Left ventricle myocardium inferior (tissue), 1 donor: Measurements from ENCODE around the gene RERE. TPM values are rescaled to one million over a fixed set of nuclear protein-coding genes. Genes with fewer than 3 reads are reported as not detected.

Experiments used
- DNase-seq: peaks from one replicate; pipeline ENCODE4 v3.0.0-alpha.2; 2020
- H3K27ac ChIP-seq: fragments of 200-600 bp; replicated peaks from 2 replicates; pipeline ENCODE4 v1.8.0; 2021
- H3K27me3 ChIP-seq: fragments of 200-600 bp; 2 replicates; pipeline ENCODE4 v1.8.0; 2021; ENCODE audit warnings: low read depth
- H3K36me3 ChIP-seq: fragments of 200-600 bp; 2 replicates; pipeline ENCODE4 v1.8.0; 2021
- H3K4me1 ChIP-seq: fragments of 200-600 bp; 2 replicates; pipeline ENCODE4 v1.8.0; 2021
- H3K4me3 ChIP-seq: fragments of 200-600 bp; 2 replicates; pipeline ENCODE4 v1.8.0; 2021; ENCODE audit warnings: mild to moderate bottlenecking, moderate library complexity
- H3K9me3 ChIP-seq: fragments of 200-600 bp; replicated peaks from 2 replicates; pipeline ENCODE4 v1.8.0; 2021
- CTCF ChIP-seq: fragments of 200-600 bp; IDR thresholded peaks from 2 replicates; pipeline ENCODE4 v1.8.0; 2021; ENCODE audit warnings: antibody characterized with exemption, mild to moderate bottlenecking, borderline replicate concordance
- intact Hi-C: fragments of 100-400 bp; cut with micrococcal nuclease; formaldehyde crosslinking; loops from one replicate; pipeline ENCODE4 v1.11.0; 2022
- total RNA-seq: library from RNA; stranded (reverse); fragmentation: NEBNext Ultra II Directional; extraction: Animal tissue kit (Norgen Biotek cat#: 25700); gene quantifications from one replicate; pipeline ENCODE4 v1.2.1, GENCODE V29; 2021
- donor health status: DM: no; HTN: yes; CAD: no; lungs with severe emphysema.

RERE gene
- total RNA-seq, 1 donor from 2014 or later, result 141 TPM

- Histone ChIP-seq H3K4me3 (peak overlapping the region; percentile 11), H3K4me1 (peaks cover 100% of the 10 kb centered on the region), H3K36me3 (peaks cover 26% of the 10 kb centered on the region), H3K9me3 (no peaks in the 10 kb centered on the region), H3K27ac (peak overlapping the region; percentile 98), H3K27me3 (no peaks in the 10 kb centered on the region)
- no peak for TF ChIP-seq CTCF
- intact Hi-C loops, result no loop called here
- no peak for DNase-seq
These were observed 405.1 kb downstream of the RERE start for GRCh38 chr1:8412183-8412831.

- no peak for TF ChIP-seq CTCF
- Histone ChIP-seq H3K27me3 (no peaks in the 10 kb centered on the region), H3K36me3 (peaks cover 26% of the 10 kb centered on the region), H3K4me3 (peak overlapping the region; percentile 11), H3K9me3 (no peaks in the 10 kb centered on the region), H3K27ac (peak overlapping the region; percentile 98), H3K4me1 (peaks cover 100% of the 10 kb centered on the region)
- no peak for DNase-seq
- intact Hi-C loops, result no loop called here
These were observed 405.6 kb downstream of the RERE start for GRCh38 chr1:8411803-8412182.

GRCh38 chr1:8410791-8411190 lies 406.6 kb downstream of the RERE start:
- no peak overlapping the region for H3K4me3 ChIP-seq
- peaks cover 24% of the 10 kb centered on the region for H3K36me3 ChIP-seq
- no peaks in the 10 kb centered on the region for H3K27me3 ChIP-seq
- H3K27ac ChIP-seq, result peak overlapping the region; percentile 98
- H3K9me3 ChIP-seq, result no peaks in the 10 kb centered on the region
- intact Hi-C loops, result no loop called here
- H3K4me1 ChIP-seq, result peaks cover 100% of the 10 kb centered on the region
- no peak for TF ChIP-seq CTCF
- no peak for DNase-seq

GRCh38 chr1:8409606-8410005 lies 407.8 kb downstream of the RERE start:
- peaks cover 100% of the 10 kb centered on the region for H3K4me1 ChIP-seq
- no peak for DNase-seq
- H3K4me3 ChIP-seq, result peak overlapping the region; percentile 38
- intact Hi-C loops, result no loop called here
- H3K36me3 ChIP-seq, result peaks cover 30% of the 10 kb centered on the region
- peak overlapping the region; percentile 98 for H3K27ac ChIP-seq
- H3K9me3 ChIP-seq, result no peaks in the 10 kb centered on the region
- no peak for TF ChIP-seq CTCF
- no peaks in the 10 kb centered on the region for H3K27me3 ChIP-seq

GRCh38 chr1:8409106-8409505 lies 408.3 kb downstream of the RERE start:
- Histone ChIP-seq H3K4me3 (peak overlapping the region; percentile 38), H3K9me3 (no peaks in the 10 kb centered on the region), H3K27ac (peak overlapping the region; percentile 98), H3K27me3 (no peaks in the 10 kb centered on the region), H3K36me3 (peaks cover 33% of the 10 kb centered on the region), H3K4me1 (peaks cover 100% of the 10 kb centered on the region)
- TF ChIP-seq CTCF, result peak; percentile 63
- no peak for DNase-seq
- intact Hi-C loops, result no loop called here
